WTC11 (cell line): Measurements from ENCODE around the gene ZSWIM6.

Experiments used
- CBFB ChIP-seq: sonication (generic); formaldehyde crosslinking; IDR thresholded peaks from 2 replicates; pipeline ENCODE4 v1.8.1; 2022; ENCODE audit warnings: mild to moderate bottlenecking, low read depth, missing genetic modification reagents
- CREM ChIP-seq: sonication (generic); formaldehyde crosslinking; IDR thresholded peaks from 2 replicates; pipeline ENCODE4 v1.8.1; 2022; ENCODE audit warnings: mild to moderate bottlenecking, missing genetic modification reagents, moderate library complexity
- NR2C2 ChIP-seq: sonication (generic); formaldehyde crosslinking; IDR thresholded peaks from 2 replicates; pipeline ENCODE4 v1.8.0; 2022; ENCODE audit warnings: mild to moderate bottlenecking, missing genetic modification reagents
- ZBTB21 ChIP-seq: sonication (generic); formaldehyde crosslinking; IDR thresholded peaks from 2 replicates; pipeline ENCODE4 v1.8.1; 2023; ENCODE audit warnings: mild to moderate bottlenecking, missing genetic modification reagents, borderline replicate concordance
- ZNF121 ChIP-seq: sonication (generic); formaldehyde crosslinking; IDR thresholded peaks from 2 replicates; pipeline ENCODE4 v1.8.0; 2023; ENCODE audit warnings: missing genetic modification reagents
- TF ChIP-seq, protein P1 (sequence below): fragments of 200-600 bp; IDR thresholded peaks from 2 replicates; pipeline ENCODE4 v1.8.0; 2022; ENCODE audit warnings: antibody characterized with exemption
- TF ChIP-seq, protein P2 (sequence below): sonication (generic); formaldehyde crosslinking; IDR thresholded peaks from 2 replicates; pipeline ENCODE4 v1.8.1; 2023; ENCODE audit warnings: mild to moderate bottlenecking, missing genetic modification reagents, moderate library complexity
- TF ChIP-seq, protein P3 (sequence below): sonication (generic); formaldehyde crosslinking; IDR thresholded peaks from 2 replicates; pipeline ENCODE4 v1.8.1; 2023; ENCODE audit warnings: mild to moderate bottlenecking, missing genetic modification reagents

DNA sequence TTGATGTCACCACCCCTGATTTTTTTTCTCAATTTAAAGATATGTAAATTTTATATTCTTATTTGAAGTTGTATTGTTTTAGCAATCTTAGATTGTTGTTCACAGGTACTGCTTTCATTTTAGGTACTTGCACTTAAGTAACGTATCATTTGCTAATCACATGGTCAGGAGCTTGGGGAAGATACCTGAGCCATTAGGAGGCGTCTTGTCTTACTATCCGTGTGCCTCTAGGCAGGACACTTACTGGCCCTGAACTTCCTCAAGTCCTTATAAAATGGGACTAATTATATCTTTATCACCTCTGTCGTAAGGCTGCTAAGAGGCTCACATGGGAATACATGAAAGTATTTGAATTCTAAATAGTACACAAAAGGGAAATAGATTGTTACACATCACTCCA is 18.5 kb downstream of the ZSWIM6 start:
- TF ChIP-seq CBFB (CRISPR knock-in tag), result no peak
- TF ChIP-seq, protein P1, sequence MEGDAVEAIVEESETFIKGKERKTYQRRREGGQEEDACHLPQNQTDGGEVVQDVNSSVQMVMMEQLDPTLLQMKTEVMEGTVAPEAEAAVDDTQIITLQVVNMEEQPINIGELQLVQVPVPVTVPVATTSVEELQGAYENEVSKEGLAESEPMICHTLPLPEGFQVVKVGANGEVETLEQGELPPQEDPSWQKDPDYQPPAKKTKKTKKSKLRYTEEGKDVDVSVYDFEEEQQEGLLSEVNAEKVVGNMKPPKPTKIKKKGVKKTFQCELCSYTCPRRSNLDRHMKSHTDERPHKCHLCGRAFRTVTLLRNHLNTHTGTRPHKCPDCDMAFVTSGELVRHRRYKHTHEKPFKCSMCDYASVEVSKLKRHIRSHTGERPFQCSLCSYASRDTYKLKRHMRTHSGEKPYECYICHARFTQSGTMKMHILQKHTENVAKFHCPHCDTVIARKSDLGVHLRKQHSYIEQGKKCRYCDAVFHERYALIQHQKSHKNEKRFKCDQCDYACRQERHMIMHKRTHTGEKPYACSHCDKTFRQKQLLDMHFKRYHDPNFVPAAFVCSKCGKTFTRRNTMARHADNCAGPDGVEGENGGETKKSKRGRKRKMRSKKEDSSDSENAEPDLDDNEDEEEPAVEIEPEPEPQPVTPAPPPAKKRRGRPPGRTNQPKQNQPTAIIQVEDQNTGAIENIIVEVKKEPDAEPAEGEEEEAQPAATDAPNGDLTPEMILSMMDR, result no peak
- TF ChIP-seq ZNF121 (CRISPR knock-in tag), result no peak
- TF ChIP-seq NR2C2 (CRISPR knock-in tag), result no peak
- TF ChIP-seq, protein P2, sequence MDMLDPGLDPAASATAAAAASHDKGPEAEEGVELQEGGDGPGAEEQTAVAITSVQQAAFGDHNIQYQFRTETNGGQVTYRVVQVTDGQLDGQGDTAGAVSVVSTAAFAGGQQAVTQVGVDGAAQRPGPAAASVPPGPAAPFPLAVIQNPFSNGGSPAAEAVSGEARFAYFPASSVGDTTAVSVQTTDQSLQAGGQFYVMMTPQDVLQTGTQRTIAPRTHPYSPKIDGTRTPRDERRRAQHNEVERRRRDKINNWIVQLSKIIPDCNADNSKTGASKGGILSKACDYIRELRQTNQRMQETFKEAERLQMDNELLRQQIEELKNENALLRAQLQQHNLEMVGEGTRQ (CRISPR knock-in tag), result no peak
- no peak for TF ChIP-seq ZBTB21 (CRISPR knock-in tag)
- no peak for TF ChIP-seq CREM
- TF ChIP-seq, protein P3, sequence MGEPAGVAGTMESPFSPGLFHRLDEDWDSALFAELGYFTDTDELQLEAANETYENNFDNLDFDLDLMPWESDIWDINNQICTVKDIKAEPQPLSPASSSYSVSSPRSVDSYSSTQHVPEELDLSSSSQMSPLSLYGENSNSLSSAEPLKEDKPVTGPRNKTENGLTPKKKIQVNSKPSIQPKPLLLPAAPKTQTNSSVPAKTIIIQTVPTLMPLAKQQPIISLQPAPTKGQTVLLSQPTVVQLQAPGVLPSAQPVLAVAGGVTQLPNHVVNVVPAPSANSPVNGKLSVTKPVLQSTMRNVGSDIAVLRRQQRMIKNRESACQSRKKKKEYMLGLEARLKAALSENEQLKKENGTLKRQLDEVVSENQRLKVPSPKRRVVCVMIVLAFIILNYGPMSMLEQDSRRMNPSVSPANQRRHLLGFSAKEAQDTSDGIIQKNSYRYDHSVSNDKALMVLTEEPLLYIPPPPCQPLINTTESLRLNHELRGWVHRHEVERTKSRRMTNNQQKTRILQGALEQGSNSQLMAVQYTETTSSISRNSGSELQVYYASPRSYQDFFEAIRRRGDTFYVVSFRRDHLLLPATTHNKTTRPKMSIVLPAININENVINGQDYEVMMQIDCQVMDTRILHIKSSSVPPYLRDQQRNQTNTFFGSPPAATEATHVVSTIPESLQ (CRISPR knock-in tag), result no peak
